Measurements from ENCODE around the gene C20orf96.

- TF ChIP-seq CTCF (conservative IDR thresholded peaks at IDR 0.05; ENCODE audit: low read length) (no peak), EZH2phosphoT487 (IDR thresholded peaks at IDR 0.05; ENCODE audit: borderline replicate concordance) (no peak)
Observed at GRCh38 chr20:252801-253200, 37.7 kb downstream of the C20orf96 start.
